ENCODE measurements around the gene LRFN4. TPM values are rescaled to one million over a fixed set of nuclear protein-coding genes. Genes with fewer than 3 reads are reported as not detected.

LRFN4 gene
- total RNA-seq, 1 donor from 2014 or later: 19.6 TPM

DNA sequence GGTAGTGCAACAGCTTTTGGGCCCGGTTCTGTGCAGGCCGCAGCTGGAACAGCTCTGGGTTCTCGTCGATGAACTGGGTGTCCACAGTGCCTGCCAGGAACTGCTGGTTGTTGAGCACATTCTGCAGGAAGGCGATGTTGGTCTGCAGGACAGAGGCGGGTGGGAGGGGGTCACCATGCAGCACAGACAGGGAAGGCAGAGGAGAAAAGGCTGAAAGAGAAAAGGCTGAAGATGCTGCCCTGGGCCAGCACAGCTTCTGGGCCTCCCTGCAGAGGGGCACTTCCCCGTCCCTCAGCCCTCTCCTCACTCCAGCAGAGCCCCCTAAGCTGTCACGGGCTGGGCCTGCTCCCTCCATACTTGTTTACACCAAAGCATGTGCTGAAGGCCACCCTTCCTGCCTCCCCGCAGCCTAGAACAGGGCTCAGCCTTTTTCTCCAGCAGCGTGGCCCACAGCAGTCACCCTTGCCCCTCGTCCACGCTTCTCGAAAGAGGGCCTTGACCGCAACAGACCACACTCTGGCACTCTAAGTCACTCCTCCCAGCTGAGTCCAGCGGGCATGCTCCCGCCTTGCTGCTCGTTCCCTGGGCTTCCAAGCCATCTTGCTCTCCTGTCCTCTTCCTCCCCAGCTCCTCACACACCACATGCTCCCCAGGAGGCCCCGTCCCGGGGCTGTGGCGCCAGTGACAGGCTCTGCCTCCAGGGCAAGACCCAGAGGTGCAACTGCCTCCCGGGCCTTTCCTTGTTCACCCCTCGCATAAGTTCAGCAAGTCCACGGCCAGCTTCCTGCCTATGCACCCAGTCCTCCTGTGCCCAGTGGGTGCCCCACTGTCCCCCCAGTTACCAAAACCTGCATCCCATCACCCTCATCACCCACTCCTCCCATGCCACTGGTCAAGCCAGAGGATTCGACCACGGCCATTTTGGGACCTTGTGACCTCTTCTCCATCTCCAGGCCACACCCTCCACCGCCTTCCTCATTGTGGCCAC is 3.3 kb upstream of the LRFN4 start:
- Mint-ChIP-seq H3K4me1 (ENCODE audit: low read depth) (peaks cover 5% of the 10 kb centered on the region), H3K9me3 (ENCODE audit: low read depth) (no peaks in the 10 kb centered on the region), H3K27me3 (no peaks in the 10 kb centered on the region), H3K36me3 (ENCODE audit: insufficient read depth) (no peaks in the 10 kb centered on the region), H3K27ac (no peak overlapping the region), H3K4me3 (ENCODE audit: low read depth) (no peak overlapping the region)
- TF ChIP-seq CTCF (IDR thresholded peaks at IDR 0.05; ENCODE audit: unreplicated experiment): no peak
- no peak for DNase-seq (ENCODE audit: low spot score, unreplicated experiment)

DNA sequence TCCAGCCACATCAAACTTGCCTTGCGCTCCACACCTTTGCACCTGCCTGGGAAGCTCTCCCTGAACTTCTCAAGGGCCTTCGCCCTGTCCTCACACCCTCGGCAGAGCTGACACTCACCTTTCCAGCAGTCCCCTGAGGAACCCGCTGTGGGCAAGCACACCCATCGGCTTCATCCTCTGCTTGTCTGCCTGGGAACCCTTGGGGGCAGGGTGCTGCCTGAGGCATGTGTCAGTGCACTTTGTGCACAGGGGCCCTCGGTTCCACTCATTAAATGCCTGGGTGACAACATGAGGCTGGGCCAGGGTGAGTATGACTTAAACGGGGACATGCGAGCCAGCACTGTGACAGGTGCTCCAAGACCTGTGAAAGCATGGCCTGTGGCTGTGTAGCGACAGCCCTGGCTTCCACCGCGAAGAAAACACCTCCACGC is 2.6 kb upstream of the LRFN4 start:
- TF ChIP-seq CTCF (IDR thresholded peaks at IDR 0.05; ENCODE audit: unreplicated experiment): no peak
- no peaks in the 10 kb centered on the region for H3K27me3 Mint-ChIP-seq
- no peak overlapping the region for H3K27ac Mint-ChIP-seq
- peaks cover 5% of the 10 kb centered on the region for H3K4me1 Mint-ChIP-seq (ENCODE audit: low read depth)
- H3K36me3 Mint-ChIP-seq (ENCODE audit: insufficient read depth): no peaks in the 10 kb centered on the region
- no peaks in the 10 kb centered on the region for H3K9me3 Mint-ChIP-seq (ENCODE audit: low read depth)
- DNase-seq (ENCODE audit: low spot score, unreplicated experiment): no peak
- H3K4me3 Mint-ChIP-seq (ENCODE audit: low read depth): no peak overlapping the region

GRCh38 chr11:66854729-66855211 is 2.1 kb upstream of the LRFN4 start:
- Mint-ChIP-seq H3K27ac (no peak overlapping the region), H3K36me3 (ENCODE audit: insufficient read depth) (no peaks in the 10 kb centered on the region), H3K4me3 (ENCODE audit: low read depth) (no peak overlapping the region), H3K4me1 (ENCODE audit: low read depth) (peaks cover 5% of the 10 kb centered on the region), H3K27me3 (no peaks in the 10 kb centered on the region), H3K9me3 (ENCODE audit: low read depth) (no peaks in the 10 kb centered on the region)
- DNase-seq (ENCODE audit: low spot score, unreplicated experiment): no peak
- no peak for TF ChIP-seq CTCF (IDR thresholded peaks at IDR 0.05; ENCODE audit: unreplicated experiment)

DNA sequence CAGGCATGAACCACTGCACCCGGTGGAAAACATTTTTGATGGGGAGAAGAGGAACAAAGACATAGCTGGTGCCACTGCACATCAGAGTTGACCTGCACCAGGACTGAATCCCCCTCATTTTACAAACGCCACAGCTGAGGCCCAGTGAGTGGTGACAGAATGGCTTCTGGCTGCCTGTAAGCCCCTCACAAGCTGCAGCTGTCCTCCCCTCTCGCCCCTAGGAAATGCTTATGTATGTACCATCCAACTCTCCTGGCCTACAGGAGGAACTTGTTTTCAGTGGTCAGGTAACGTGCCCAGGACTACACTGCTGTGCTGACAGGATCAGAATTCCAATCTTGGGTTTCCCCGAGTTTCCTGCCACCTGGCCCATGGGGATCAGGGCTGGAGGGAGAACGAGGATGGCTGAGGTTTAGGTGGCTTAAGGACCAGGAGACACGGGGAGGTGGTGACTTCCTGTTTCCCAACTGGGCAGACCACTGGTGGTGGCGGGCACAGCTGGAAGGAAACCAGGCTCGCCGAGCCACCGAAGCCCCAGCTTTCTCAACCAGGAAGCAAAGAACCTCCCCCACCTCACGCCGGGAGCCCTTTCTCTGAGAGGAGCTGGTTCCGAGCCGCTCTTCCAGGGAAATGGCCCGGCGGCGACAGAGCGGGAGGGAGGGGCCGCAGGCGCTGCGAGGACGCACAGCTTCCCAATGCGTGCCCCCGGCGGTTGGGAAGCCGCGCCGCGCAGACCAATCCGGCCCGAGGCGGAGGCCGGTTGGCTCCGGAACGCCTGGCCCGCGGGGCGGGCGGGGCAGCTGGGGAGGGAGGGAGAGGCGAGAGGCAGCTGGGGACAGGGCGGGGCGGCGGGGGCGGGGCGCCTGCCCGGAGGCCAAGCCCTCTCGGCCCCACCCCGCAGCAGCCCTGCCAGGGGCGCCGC is 1.0 kb upstream of the LRFN4 start:
- no peak for TF ChIP-seq CTCF (IDR thresholded peaks at IDR 0.05; ENCODE audit: unreplicated experiment)
- Mint-ChIP-seq H3K27ac (peak overlapping the region; percentile 88), H3K4me1 (ENCODE audit: low read depth) (peaks cover 5% of the 10 kb centered on the region)

More for the DNA sequence above, 1.0 kb upstream of the LRFN4 start:
- Mint-ChIP-seq H3K36me3 (ENCODE audit: insufficient read depth) (no peaks in the 10 kb centered on the region), H3K4me3 (ENCODE audit: low read depth) (peak overlapping the region; percentile 88), H3K9me3 (ENCODE audit: low read depth) (no peaks in the 10 kb centered on the region), H3K27me3 (no peaks in the 10 kb centered on the region)
- DNase-seq (ENCODE audit: low spot score, unreplicated experiment): peak; percentile 88
